ENCODE data around the gene CALB2. TPM values are rescaled to one million over a fixed set of nuclear protein-coding genes. Genes with fewer than 3 reads are reported as not detected.
A peak's percentile ranks its signal among the peaks of the same experiment; 100 is the strongest.

The CALB2 gene
- total RNA-seq, 1 experiment from 2014 or later, result 0.10 TPM

DNA sequence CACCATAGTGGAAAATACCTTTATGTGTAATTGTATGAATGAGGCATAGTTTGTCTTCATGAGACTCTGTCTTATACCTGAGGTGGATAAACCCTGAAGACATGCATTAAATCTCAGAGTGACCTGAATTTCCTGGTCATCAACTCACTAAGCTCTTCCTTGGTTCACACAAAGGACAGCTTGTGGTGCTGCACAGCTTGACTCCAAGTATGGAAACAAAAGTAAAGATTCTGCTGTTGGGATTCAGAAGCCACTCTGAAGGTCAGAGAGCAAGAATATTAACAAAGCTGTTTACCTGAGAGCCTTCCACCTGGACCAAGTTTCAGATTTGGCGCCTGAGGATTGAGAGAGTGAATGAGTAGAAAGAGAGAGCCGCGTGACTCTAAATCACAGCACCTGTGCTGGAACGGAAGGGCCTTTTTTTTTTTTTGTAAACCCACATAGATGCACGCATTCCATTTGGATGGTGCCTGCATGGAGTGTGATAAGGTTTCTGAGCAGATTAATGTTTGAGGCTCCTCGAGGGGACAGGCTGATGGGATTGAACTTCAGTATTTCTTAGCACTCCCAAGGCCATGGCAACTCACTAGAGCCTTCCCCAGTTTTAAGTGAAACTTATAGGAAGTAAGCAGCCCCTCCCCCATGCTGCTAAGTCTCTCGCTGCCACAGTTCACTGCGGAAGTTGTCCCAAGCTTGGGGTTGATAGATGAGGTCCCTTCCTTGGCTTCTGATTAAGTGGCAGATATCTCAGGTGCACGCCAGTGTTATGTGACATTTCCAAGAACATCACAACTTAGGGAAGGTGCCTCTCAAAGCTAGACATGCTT is 28.7 kb downstream of the CALB2 start:
- no peak for DNase-seq (ENCODE audit: low read depth)

GRCh38 chr16:71389330-71389729 is 30.8 kb downstream of the CALB2 start:
- no peak for DNase-seq (ENCODE audit: low read depth)

- DNase-seq (ENCODE audit: low read depth), result no peak
Measured at GRCh38 chr16:71396594-71396993, 38.1 kb downstream of the CALB2 start.

GRCh38 chr16:71399801-71400563 is 41.5 kb downstream of the CALB2 start:
- no peak for DNase-seq (ENCODE audit: low read depth)

- DNase-seq (ENCODE audit: low read depth), result no peak
Measured at GRCh38 chr16:71402007-71402406, 43.5 kb downstream of the CALB2 start.

- DNase-seq (ENCODE audit: low read depth), result no peak
Measured at GRCh38 chr16:71402674-71403073, 44.2 kb downstream of the CALB2 start.

GRCh38 chr16:71404364-71404763 is 45.8 kb downstream of the CALB2 start:
- no peak for DNase-seq (ENCODE audit: low read depth)

- no peak for DNase-seq (ENCODE audit: low read depth)
Measured at GRCh38 chr16:71406316-71406715, 47.8 kb downstream of the CALB2 start.

DNA sequence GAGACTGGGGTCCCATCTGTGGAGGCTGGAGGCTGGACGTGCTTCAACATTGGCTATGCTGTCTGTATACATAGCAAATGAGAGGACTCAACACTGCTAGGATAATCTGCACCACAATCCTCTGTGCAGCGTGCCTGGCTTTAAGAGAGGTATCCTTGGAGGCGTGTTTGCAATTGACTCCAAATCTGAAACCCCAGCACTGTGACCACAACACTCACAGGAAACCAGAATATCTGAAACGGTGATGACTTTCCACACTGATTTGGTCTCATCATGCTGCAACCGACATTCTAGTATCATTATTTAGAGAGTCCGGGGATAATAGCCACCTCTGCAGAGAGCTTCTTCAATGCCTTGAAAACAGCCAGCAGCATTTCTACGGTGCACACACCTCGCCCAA is 48.2 kb downstream of the CALB2 start:
- DNase-seq (ENCODE audit: low read depth), result no peak

DNA sequence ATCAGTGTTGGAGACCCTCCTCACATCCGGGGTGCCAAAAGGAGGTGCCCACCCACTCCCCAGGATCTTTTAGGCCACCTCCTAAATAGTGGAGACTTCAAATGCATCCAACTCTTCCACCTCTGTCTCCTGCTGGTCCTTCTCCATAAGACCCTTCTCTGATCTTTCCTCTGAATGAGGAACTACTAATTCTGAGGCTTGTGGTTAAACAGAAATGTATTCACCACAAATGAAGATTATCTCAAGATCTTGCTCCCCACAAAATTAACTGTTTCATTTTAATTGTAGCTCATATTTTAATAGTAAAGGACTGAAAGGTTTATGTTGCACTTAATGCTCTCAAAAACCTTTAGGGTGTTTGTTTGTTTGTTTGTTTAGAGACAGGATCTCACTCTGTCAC is 49.2 kb downstream of the CALB2 start:
- DNase-seq (ENCODE audit: low read depth), result no peak

- no peak for DNase-seq (ENCODE audit: low read depth)
Measured at GRCh38 chr16:71408536-71408935, 50.0 kb downstream of the CALB2 start.

DNA sequence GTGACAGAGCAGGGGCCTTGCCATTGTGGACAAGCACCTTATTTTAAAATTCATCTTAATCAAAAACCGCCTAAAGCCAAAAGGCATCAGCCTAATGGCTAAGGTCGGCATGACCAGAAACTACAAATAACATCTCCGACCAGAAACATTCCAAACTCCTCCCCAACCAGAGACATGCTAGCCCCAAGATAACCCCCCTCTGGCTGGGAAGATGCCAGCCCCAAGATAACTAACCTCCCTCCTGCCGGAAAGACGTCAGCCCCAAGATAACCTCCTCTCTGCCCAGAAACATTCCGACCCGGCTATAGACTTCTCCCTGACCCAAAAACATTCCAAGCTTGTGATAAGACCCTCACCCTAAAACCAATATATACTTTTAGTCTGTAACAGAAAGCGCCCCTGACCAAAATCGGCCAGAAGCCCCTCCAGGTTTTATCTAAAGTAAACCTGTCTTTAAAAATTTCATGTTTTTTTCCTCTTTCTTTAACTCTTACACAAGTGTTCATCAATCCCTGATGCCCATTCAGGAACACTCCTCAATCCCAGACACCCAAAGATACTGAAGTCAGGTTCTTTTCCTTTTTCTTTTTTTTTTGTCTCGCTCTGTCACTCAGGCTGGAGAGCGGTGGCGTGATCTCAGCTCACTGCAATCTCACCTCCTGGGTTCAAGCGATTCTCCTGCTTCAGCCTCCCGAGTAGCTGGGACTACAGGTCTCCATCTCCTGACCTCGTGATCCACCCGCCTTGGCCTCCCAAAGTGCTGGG is 50.7 kb downstream of the CALB2 start:
- DNase-seq (ENCODE audit: low read depth), result no peak

DNA sequence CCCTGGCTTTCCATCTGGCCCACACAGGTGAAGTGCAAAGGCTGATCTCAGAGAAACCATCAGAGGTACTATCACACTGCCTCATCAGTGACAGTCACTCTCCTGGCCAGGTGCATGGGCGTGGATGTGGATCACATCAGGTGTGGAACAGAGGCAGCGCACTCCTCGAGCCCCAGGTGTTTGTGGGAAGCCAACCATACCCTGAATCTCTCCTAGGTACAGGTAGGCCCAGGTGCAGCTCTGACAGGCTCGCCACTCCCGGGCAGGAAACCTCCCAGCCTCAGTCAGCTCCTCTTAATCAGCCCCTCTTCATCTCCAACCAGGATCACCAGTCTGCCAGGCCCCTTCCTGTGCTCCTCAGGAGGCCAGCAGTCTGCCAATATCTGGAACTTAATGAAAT is 51.6 kb downstream of the CALB2 start:
- DNase-seq (ENCODE audit: low read depth), result no peak

DNA sequence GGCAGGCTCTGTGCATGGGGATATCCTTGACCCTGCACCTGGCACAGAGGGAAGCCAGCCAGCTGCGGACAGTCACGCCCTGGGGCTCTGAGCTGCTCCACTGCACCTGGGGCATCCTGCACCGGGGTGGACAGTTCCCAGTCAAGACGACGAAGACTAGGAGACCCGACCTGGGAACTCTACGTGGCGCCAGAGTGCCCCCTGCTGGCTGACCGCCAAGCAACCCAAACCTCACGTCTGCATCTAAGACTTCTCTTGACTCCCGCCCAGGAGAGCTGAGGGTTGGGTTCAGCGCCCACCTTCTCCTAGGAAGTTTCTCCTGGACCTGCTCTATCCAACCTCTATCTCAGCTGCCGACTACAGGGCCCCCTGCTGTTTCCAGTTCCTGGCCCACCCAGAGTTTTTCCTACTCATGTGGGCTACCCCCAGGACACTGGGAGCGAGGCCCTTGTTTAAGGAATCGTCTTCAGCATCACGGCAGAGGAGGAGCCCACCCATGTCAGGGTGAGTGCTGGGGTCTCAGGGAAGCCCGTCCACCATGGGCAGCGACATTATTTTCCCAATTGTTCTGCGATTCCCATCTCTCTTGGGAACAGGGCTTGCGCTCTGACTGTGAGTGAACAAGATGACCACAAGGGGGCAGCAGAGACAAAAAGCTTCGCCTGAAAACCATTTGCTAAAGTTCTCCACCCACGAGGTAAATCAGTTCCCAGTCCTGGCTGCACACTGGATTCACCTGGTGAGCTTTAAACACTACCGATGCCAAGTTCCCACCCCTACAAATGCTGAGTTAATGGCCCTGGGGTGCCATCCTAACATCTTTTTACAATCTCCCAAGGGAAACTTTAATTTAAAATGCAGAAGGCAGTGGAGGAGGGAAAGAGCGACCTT is 54.0 kb downstream of the CALB2 start:
- peak; percentile 75 for DNase-seq (ENCODE audit: low read depth)

DNA sequence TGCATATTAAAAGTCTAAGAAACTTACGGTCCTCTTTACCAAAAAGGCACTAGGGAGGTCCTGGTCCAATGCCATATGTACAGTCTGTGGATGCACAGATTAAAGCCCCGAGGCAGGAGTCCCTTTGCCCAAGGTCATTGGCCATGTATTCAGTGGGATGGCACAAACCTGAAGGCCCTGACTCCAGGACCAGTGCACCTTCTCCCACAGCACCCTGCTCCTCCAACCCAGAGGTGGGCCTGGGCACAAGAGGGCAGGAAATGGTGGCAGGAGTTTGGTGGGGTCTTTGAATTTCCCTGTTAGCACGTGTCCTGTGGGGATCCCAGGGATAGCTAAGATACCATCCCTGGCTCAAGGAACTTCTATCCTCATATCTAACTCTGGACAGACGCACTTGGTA is 54.8 kb downstream of the CALB2 start:
- DNase-seq (ENCODE audit: low read depth), result no peak

DNA sequence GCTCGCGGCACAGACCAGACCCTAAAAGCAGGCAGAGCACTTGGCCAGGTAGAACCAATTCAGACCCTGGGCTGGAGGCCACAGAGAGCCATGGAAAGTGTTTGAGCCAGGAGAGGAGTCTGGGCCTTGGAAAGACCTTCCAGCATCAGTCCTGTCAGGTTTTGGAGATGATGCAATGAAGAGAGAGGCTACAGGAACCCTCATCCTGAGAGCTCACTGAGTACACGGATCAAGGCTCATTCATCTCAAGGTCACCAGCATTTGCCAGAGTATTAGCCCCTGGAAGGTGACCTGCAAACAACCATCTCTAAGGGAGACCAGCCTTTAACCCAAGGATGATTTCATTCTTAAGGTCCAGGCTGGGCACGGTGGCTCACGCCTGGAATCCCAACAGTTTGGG is 55.5 kb downstream of the CALB2 start:
- no peak for DNase-seq (ENCODE audit: low read depth)

DNA sequence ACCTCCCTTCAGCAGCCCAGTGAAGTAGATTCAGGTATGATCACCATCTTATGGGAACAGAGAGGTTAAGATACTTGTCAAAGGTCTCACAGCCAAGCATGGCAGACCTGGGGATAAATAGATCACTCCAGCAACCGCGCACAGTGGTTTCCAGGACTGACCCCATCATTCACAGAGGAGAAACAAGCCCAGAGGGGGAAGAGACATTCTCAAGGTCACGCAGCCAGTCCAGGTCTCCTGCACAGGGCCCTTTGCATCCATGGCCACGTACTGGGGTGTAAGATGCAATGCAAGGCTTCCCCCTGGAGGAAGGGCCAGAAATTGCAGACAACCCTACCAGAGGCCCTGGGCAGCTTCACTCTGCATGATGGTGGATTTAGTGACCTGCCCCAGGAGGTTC is 63.4 kb downstream of the CALB2 start:
- peak; percentile 12 for DNase-seq (ENCODE audit: low read depth)

DNA sequence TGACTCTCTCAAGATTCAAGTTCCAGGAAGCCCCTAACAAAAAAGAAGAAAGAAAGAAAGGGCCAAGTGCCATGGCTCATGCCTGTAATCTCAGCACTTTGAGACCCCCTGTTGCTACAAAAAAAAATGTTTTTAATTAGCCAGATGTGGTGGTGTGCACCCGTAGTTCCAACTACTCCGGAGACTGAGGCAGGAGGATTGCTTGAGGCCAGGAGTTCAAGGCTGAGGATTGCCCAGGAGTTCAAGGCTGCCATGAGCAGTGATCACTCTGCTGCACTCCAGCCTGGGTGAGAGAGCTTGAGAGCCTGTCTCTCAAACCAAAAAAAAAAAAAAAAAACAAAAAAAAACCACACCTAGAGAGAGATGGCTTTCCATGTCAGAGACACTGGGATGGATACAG is 64.5 kb downstream of the CALB2 start:
- DNase-seq (ENCODE audit: low read depth), result no peak

- DNase-seq (ENCODE audit: low read depth), result no peak
Measured at GRCh38 chr16:71423865-71424264, 65.3 kb downstream of the CALB2 start.

DNA sequence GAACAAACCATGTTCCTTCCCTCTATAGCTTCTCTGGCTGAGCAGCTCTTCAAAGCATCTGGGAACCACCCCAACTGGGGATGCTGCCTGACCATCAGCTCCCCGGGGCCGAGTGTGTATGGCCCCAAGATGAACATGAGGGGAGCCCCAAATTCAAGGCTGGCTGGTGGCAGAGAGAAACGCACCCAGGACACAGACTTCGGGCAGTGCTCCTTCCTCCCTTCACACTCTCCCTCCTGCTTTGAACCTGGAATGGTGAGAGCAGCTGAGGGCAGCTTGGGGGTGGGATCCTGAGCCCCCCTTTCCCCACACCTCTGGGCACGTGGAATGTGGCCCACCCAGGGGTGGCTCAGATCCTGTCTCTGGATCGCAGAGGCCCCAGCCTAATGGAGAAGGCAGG is 66.1 kb downstream of the CALB2 start:
- no peak for DNase-seq (ENCODE audit: low read depth)

DNA sequence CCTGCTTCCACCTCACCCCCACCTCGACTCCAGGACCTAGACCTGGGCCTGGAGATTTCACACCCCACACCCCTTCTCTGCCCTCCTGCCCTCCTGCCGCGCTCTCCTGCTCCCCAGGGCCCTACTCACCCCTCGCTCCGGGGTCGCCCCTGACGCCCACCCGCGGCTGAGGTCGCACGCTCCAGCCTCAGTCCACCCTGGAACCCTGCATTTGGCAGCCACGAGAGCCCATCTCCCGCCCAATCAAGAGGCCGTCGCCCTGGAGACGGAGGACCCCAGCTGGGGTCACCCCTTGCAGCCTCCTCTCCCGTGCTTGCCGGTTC is 67.2 kb downstream of the CALB2 start:
- DNase-seq (ENCODE audit: low read depth), result no peak

All from M059J (cell line).